ENCODE data around the gene ZNF444.

Gene ZNF444

GRCh38 chr19:56136362-56136761 is 4.7 kb upstream of the ZNF444 start:
- no peak for DNase-seq
- Histone ChIP-seq H3K27me3 (replicated peaks; ENCODE audit: control insufficient read depth, insufficient read depth, low read length, poor library complexity, severe bottlenecking) (no peaks in the 10 kb centered on the region), H3K9me3 (ENCODE audit: control insufficient read depth, low read length) (no peaks in the 10 kb centered on the region), H3K27ac (ENCODE audit: insufficient read depth, low read length, poor library complexity, severe bottlenecking) (no peak overlapping the region), H3K4me3 (ENCODE audit: insufficient read depth, low read depth, low read length, poor library complexity, severe bottlenecking) (no peak overlapping the region), H3K4me1 (ENCODE audit: control insufficient read depth, insufficient read depth, low read length, poor library complexity, severe bottlenecking) (peaks cover 6% of the 10 kb centered on the region), H3K36me3 (ENCODE audit: control insufficient read depth, insufficient read depth, low read length) (no peaks in the 10 kb centered on the region)

DNA sequence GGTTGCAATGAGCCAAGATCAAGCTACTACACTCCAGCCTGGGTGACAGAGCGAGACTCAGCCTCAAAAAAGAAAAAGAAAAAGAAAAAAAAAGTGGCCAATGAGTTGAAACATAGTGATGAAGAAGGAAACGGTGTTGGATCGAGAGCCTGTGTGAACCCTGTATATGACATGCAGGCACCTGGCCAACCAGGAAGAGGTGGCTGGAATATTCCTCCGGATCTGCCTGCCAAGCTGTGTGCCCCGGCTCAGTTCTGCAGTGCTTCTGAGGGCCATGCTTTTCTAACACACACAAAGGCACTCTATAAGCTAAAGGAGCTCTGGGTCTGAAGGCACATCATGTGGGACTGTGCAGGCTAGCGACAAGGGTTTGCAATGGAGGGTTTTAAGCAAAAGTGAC is 3.7 kb upstream of the ZNF444 start:
- DNase-seq, result no peak

GRCh38 chr19:56138069-56138468 is 3.0 kb upstream of the ZNF444 start:
- Histone ChIP-seq H3K27ac (ENCODE audit: insufficient read depth, low read length, poor library complexity, severe bottlenecking) (no peak overlapping the region), H3K4me1 (ENCODE audit: control insufficient read depth, insufficient read depth, low read length, poor library complexity, severe bottlenecking) (peaks cover 12% of the 10 kb centered on the region), H3K9me3 (ENCODE audit: control insufficient read depth, low read length) (no peaks in the 10 kb centered on the region), H3K4me3 (ENCODE audit: insufficient read depth, low read depth, low read length, poor library complexity, severe bottlenecking) (no peak overlapping the region), H3K36me3 (ENCODE audit: control insufficient read depth, insufficient read depth, low read length) (no peaks in the 10 kb centered on the region), H3K27me3 (replicated peaks; ENCODE audit: control insufficient read depth, insufficient read depth, low read length, poor library complexity, severe bottlenecking) (no peaks in the 10 kb centered on the region)
- DNase-seq, result no peak

More for the DNA sequence above, 3.7 kb upstream of the ZNF444 start:
- no peaks in the 10 kb centered on the region for H3K9me3 ChIP-seq (ENCODE audit: control insufficient read depth, low read length)
- no peaks in the 10 kb centered on the region for H3K27me3 ChIP-seq (replicated peaks; ENCODE audit: control insufficient read depth, insufficient read depth, low read length, poor library complexity, severe bottlenecking)
- peaks cover 12% of the 10 kb centered on the region for H3K4me1 ChIP-seq (ENCODE audit: control insufficient read depth, insufficient read depth, low read length, poor library complexity, severe bottlenecking)
- H3K36me3 ChIP-seq (ENCODE audit: control insufficient read depth, insufficient read depth, low read length), result no peaks in the 10 kb centered on the region
- no peak overlapping the region for H3K4me3 ChIP-seq (ENCODE audit: insufficient read depth, low read depth, low read length, poor library complexity, severe bottlenecking)
- no peak overlapping the region for H3K27ac ChIP-seq (ENCODE audit: insufficient read depth, low read length, poor library complexity, severe bottlenecking)

DNA sequence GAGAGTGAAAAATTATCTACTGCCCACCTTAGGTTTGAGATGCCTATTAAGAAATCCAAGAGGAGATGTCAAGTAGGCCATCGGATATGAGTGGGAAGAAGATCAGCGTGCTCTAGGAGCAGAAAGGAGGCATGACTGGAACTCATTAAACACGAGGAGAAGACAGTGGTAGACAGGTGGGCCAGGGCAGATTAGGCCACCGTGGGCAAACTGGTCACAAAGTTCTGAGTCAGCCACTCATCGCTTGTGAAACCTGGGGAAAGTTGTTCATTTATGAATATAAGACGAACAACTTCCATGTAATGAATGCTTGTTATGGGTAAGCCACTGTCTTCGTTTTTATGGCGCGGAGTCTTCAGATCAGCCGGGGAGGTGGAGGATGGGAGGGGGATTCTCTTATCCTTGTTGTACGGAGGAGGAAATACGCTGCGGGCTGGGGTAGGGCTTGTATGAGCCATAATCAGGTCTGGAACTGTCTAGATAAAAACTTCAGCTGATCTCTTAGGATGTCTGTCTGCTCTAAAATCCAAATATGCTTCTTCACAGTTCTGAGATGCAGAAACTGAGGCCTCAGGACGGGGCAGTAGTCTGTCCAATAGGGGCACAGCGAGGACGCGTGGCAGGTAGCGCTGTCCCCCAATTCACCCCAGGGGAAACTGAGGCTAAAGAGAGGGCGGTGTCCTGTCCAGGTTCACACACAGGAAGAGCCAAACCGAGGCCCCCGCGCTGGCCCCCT is 1.1 kb upstream of the ZNF444 start:
- H3K9me3 ChIP-seq (ENCODE audit: control insufficient read depth, low read length), result no peaks in the 10 kb centered on the region
- no peaks in the 10 kb centered on the region for H3K27me3 ChIP-seq (replicated peaks; ENCODE audit: control insufficient read depth, insufficient read depth, low read length, poor library complexity, severe bottlenecking)
- H3K4me3 ChIP-seq (ENCODE audit: insufficient read depth, low read depth, low read length, poor library complexity, severe bottlenecking), result peak overlapping the region; percentile 84
- no peaks in the 10 kb centered on the region for H3K36me3 ChIP-seq (ENCODE audit: control insufficient read depth, insufficient read depth, low read length)
- no peak for DNase-seq
- peak overlapping the region; percentile 82 for H3K27ac ChIP-seq (ENCODE audit: insufficient read depth, low read length, poor library complexity, severe bottlenecking)
- H3K4me1 ChIP-seq (ENCODE audit: control insufficient read depth, insufficient read depth, low read length, poor library complexity, severe bottlenecking), result peaks cover 12% of the 10 kb centered on the region

- Histone ChIP-seq H3K4me1 (ENCODE audit: control insufficient read depth, insufficient read depth, low read length, poor library complexity, severe bottlenecking) (peaks cover 12% of the 10 kb centered on the region), H3K27ac (ENCODE audit: insufficient read depth, low read length, poor library complexity, severe bottlenecking) (peak overlapping the region; percentile 82), H3K9me3 (ENCODE audit: control insufficient read depth, low read length) (no peaks in the 10 kb centered on the region), H3K4me3 (ENCODE audit: insufficient read depth, low read depth, low read length, poor library complexity, severe bottlenecking) (peak overlapping the region; percentile 56), H3K36me3 (ENCODE audit: control insufficient read depth, insufficient read depth, low read length) (no peaks in the 10 kb centered on the region), H3K27me3 (replicated peaks; ENCODE audit: control insufficient read depth, insufficient read depth, low read length, poor library complexity, severe bottlenecking) (no peaks in the 10 kb centered on the region)
- DNase-seq, result peak in 1 of 3 donors; percentile 20
These were observed 418 bp downstream of the ZNF444 start for GRCh38 chr19:56141417-56141993.

DNA sequence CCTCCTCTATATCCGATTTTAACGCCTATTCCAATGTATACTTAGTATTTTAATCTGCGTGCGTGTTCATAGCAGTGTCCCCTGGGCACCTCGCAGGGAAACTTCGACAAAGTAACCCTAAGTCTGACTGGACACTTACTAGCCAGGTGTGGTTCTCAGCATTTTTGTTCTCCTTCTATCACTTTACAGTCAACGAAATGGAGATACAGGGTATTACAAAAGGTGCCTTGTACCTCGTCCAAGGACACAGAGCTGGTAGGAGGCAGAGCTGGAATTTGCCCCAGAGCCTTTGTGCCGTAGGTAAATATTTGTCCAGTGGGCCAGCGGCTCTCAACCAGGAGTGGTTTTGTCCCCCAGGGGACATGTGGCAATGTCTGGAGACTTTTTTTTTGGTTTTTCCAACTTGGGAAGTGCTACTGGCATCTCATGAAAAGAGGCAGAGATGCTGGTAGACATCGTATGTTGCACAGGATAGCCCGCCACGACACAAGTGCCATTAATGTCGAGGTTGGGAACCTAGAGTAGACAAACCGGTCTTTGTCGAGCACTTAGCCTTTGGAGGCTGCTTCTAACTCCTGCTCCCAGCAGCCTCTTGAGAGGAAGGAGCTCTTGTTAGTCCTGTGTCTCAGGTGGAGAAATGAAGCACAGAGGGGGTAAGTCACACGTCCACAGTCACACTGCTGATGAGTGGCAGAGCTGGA is 1.1 kb downstream of the ZNF444 start:
- H3K9me3 ChIP-seq (ENCODE audit: control insufficient read depth, low read length), result no peaks in the 10 kb centered on the region
- no peak for DNase-seq
- H3K27me3 ChIP-seq (replicated peaks; ENCODE audit: control insufficient read depth, insufficient read depth, low read length, poor library complexity, severe bottlenecking), result no peaks in the 10 kb centered on the region
- no peak overlapping the region for H3K27ac ChIP-seq (ENCODE audit: insufficient read depth, low read length, poor library complexity, severe bottlenecking)
- H3K36me3 ChIP-seq (ENCODE audit: control insufficient read depth, insufficient read depth, low read length), result peaks cover 3% of the 10 kb centered on the region
- H3K4me1 ChIP-seq (ENCODE audit: control insufficient read depth, insufficient read depth, low read length, poor library complexity, severe bottlenecking), result peaks cover 12% of the 10 kb centered on the region
- H3K4me3 ChIP-seq (ENCODE audit: insufficient read depth, low read depth, low read length, poor library complexity, severe bottlenecking), result peak overlapping the region; percentile 50

DNA sequence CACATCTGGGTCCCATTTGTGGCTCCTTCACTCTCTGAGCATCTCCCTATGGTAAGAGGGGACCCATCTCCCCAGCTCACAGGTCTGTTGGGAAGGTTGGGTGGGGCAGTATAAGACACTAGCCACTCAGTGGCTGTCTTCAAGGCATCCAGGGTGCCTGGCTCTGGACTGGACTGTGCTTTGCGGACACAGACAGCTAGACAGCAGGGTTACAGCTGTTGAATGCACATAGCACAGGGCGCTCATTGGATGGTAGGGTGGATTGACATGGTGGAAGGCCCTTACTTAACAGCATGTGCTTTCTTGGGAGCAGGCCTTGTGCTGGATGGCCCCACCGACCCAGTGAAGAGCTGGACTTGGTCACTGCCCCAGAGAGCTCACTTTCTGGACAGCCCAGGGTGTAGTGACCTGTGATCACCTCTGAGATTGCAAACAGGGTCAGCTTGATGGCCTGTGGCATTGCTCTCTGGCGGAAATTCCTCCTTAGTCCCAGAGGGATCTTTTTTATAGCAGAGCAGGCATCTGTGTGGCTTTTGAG is 1.9 kb downstream of the ZNF444 start:
- H3K4me1 ChIP-seq (ENCODE audit: control insufficient read depth, insufficient read depth, low read length, poor library complexity, severe bottlenecking), result peaks cover 12% of the 10 kb centered on the region
- no peak overlapping the region for H3K27ac ChIP-seq (ENCODE audit: insufficient read depth, low read length, poor library complexity, severe bottlenecking)
- DNase-seq, result no peak
- no peaks in the 10 kb centered on the region for H3K27me3 ChIP-seq (replicated peaks; ENCODE audit: control insufficient read depth, insufficient read depth, low read length, poor library complexity, severe bottlenecking)
- H3K4me3 ChIP-seq (ENCODE audit: insufficient read depth, low read depth, low read length, poor library complexity, severe bottlenecking), result no peak overlapping the region
- no peaks in the 10 kb centered on the region for H3K9me3 ChIP-seq (ENCODE audit: control insufficient read depth, low read length)
- peaks cover 7% of the 10 kb centered on the region for H3K36me3 ChIP-seq (ENCODE audit: control insufficient read depth, insufficient read depth, low read length)

DNA sequence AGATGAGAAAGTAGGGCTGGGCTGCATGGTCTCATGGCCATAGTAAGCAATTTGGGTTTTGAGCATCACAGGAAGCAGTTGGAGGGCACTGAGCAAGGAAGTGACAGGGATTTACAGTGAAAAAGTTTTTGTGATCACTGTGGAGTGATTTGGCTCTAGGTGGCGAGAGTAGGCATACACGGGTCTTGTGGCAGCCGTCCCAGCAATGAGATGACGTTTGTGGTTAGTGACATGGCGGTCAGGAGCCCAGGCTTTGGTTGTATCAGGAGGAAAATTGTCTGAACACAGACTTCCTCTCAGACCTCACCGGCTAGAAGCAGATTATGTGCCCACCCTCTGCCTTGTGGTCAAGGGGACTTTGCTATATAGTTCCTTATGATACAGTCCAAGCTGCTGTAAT is 3.3 kb downstream of the ZNF444 start:
- Histone ChIP-seq H3K27ac (ENCODE audit: insufficient read depth, low read length, poor library complexity, severe bottlenecking) (no peak overlapping the region), H3K36me3 (ENCODE audit: control insufficient read depth, insufficient read depth, low read length) (peaks cover 10% of the 10 kb centered on the region), H3K27me3 (replicated peaks; ENCODE audit: control insufficient read depth, insufficient read depth, low read length, poor library complexity, severe bottlenecking) (no peaks in the 10 kb centered on the region), H3K4me1 (ENCODE audit: control insufficient read depth, insufficient read depth, low read length, poor library complexity, severe bottlenecking) (peaks cover 12% of the 10 kb centered on the region), H3K9me3 (ENCODE audit: control insufficient read depth, low read length) (no peaks in the 10 kb centered on the region), H3K4me3 (ENCODE audit: insufficient read depth, low read depth, low read length, poor library complexity, severe bottlenecking) (no peak overlapping the region)
- DNase-seq, result no peak

DNA sequence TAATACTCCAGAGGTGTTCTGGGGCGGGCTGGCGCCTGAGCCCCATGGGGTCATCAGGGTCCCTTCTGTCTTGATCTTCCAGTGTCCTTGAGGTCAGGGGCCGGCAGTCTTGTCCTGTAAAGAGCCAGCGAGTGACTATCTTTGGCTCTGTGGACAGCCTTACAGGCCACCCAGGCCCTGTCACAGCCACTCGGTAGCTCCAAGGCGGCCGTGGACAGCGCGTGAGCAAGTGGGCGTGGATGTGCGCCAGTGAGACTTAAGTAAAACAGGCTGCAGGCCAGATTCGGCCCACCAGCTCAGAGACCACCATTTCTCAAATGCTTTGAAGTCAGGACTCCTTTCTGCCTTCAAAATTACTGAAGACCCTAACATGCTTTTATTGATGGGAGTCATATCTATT is 3.7 kb downstream of the ZNF444 start:
- Histone ChIP-seq H3K9me3 (ENCODE audit: control insufficient read depth, low read length) (no peaks in the 10 kb centered on the region), H3K27ac (ENCODE audit: insufficient read depth, low read length, poor library complexity, severe bottlenecking) (no peak overlapping the region), H3K27me3 (replicated peaks; ENCODE audit: control insufficient read depth, insufficient read depth, low read length, poor library complexity, severe bottlenecking) (no peaks in the 10 kb centered on the region), H3K36me3 (ENCODE audit: control insufficient read depth, insufficient read depth, low read length) (peaks cover 10% of the 10 kb centered on the region), H3K4me1 (ENCODE audit: control insufficient read depth, insufficient read depth, low read length, poor library complexity, severe bottlenecking) (peaks cover 12% of the 10 kb centered on the region), H3K4me3 (ENCODE audit: insufficient read depth, low read depth, low read length, poor library complexity, severe bottlenecking) (no peak overlapping the region)
- no peak for DNase-seq

DNA sequence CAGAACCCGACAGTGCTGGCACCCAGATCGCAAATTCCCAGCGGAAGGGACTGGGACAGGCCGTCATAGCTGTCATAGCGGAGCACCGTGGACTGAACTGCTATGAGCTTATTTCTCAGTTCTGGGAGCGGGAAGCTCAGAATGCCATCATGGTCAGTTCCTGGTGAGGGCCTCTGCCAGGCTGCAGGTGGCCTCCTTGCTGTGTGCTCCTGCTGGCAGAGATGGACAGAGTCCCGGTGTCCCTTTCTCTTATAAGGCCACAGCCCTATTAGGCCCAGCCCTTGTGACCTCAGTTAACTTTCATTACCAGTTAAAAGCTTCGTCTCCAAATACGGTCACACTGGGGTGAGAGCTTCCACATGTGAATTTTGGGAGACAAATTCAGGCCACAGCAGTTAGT is 4.6 kb downstream of the ZNF444 start:
- Histone ChIP-seq H3K27ac (ENCODE audit: insufficient read depth, low read length, poor library complexity, severe bottlenecking) (no peak overlapping the region), H3K27me3 (replicated peaks; ENCODE audit: control insufficient read depth, insufficient read depth, low read length, poor library complexity, severe bottlenecking) (no peaks in the 10 kb centered on the region), H3K9me3 (ENCODE audit: control insufficient read depth, low read length) (no peaks in the 10 kb centered on the region), H3K4me1 (ENCODE audit: control insufficient read depth, insufficient read depth, low read length, poor library complexity, severe bottlenecking) (peaks cover 6% of the 10 kb centered on the region), H3K4me3 (ENCODE audit: insufficient read depth, low read depth, low read length, poor library complexity, severe bottlenecking) (no peak overlapping the region), H3K36me3 (ENCODE audit: control insufficient read depth, insufficient read depth, low read length) (peaks cover 10% of the 10 kb centered on the region)
- no peak for DNase-seq

All from effector memory CD4-positive, alpha-beta T cell (primary cell).